Activated CD8-positive, alpha-beta T cell treated with anti-CD3 and anti-CD28 coated beads, Interleukin-2, amount 10 ng/mL, durations not matched to agents 7 days and 5 days (primary cell): ENCODE measurements around the gene TBC1D5. TPM values are rescaled to one million over a fixed set of nuclear protein-coding genes. Genes with fewer than 3 reads are reported as not detected.

ENCODE experiments used
- ATAC-seq: fragments of 150-1000 bp; cut with Tn5 transposase; one replicate; pipeline ENCODE4 v1.10.0; 2021; ENCODE audit warnings: moderate library complexity
- CTCF ChIA-PET: fragments of 350-600 bp; sonication (Branson Sonifier 250); formaldehyde crosslinking; loops from one replicate; lab custom pipeline; 2021; ENCODE audit warnings: antibody characterized with exemption; lab: Charles Lee
- POLR2A ChIA-PET: fragments of 350-600 bp; sonication (Branson Sonifier 250); formaldehyde crosslinking; loops from one replicate; lab custom pipeline; 2021; ENCODE audit warnings: antibody characterized with exemption; lab: Charles Lee
- DNase-seq: peaks from one replicate; pipeline ENCODE4 v3.0.0-alpha.2; 2020
- H3K27ac Mint-ChIP-seq: one replicate; pipeline ENCODE4 v1.8.0; 2021; ENCODE audit warnings: mild to moderate bottlenecking, mixed read lengths
- H3K27me3 Mint-ChIP-seq: one replicate; pipeline ENCODE4 v1.8.0; 2021; ENCODE audit warnings: low read depth, mixed read lengths
- H3K36me3 Mint-ChIP-seq: one replicate; pipeline ENCODE4 v1.8.0; 2021; ENCODE audit warnings: low read depth, mixed read lengths
- H3K4me1 Mint-ChIP-seq: one replicate; pipeline ENCODE4 v1.8.0; 2021; ENCODE audit warnings: low read depth, mixed read lengths
- H3K4me3 Mint-ChIP-seq: one replicate; pipeline ENCODE4 v1.8.0; 2021; ENCODE audit warnings: mild to moderate bottlenecking, mixed read lengths
- H3K9me3 Mint-ChIP-seq: one replicate; pipeline ENCODE4 v1.8.0; 2022; ENCODE audit warnings: mixed read lengths; ENCODE audit not compliant: insufficient read depth
- total RNA-seq, 2 experiments: library from RNA; stranded (reverse); gene quantifications; one replicate each; pipeline ENCODE4 v1.2.3, GENCODE V29; 2021

TBC1D5 gene
- total RNA-seq, 2 experiments from 2014 or later = 51.2 to 52.8 TPM

- H3K27ac Mint-ChIP-seq = peak overlapping the region; percentile 59
- H3K36me3 Mint-ChIP-seq = peaks cover 9% of the 10 kb centered on the region
- DNase-seq (peak; percentile 25), ATAC-seq (peak; percentile 64)
- ChIA-PET CTCF (interaction anchor here (0.8 kb wide), 1 partner anchor 519 kb away, joined by 3 read pairs; no protein-coding TSS in a partner anchor), POLR2A (no interaction called here)
- H3K4me1 Mint-ChIP-seq = peaks cover 20% of the 10 kb centered on the region
- H3K4me3 Mint-ChIP-seq = peak overlapping the region; percentile 50
- no peaks in the 10 kb centered on the region for H3K9me3 Mint-ChIP-seq
- H3K27me3 Mint-ChIP-seq = no peaks in the 10 kb centered on the region
Measured at GRCh38 chr3:17322106-17322793, 420.2 kb downstream of the TBC1D5 start.

GRCh38 chr3:17320266-17320665, 422.2 kb downstream of the TBC1D5 start:
- H3K27ac Mint-ChIP-seq = no peak overlapping the region
- ChIA-PET POLR2A (no interaction called here), CTCF (no interaction called here)
- no peaks in the 10 kb centered on the region for H3K9me3 Mint-ChIP-seq
- H3K36me3 Mint-ChIP-seq = peaks cover 9% of the 10 kb centered on the region
- DNase-seq = no peak
- no peak overlapping the region for H3K4me3 Mint-ChIP-seq
- H3K27me3 Mint-ChIP-seq = no peaks in the 10 kb centered on the region
- peaks cover 20% of the 10 kb centered on the region for H3K4me1 Mint-ChIP-seq
- ATAC-seq = no peak

GRCh38 chr3:17315897-17316296, 426.5 kb downstream of the TBC1D5 start:
- Mint-ChIP-seq H3K27ac (no peak overlapping the region), H3K36me3 (peaks cover 7% of the 10 kb centered on the region), H3K27me3 (no peaks in the 10 kb centered on the region), H3K4me1 (no peaks in the 10 kb centered on the region), H3K4me3 (no peak overlapping the region), H3K9me3 (no peaks in the 10 kb centered on the region)
- ChIA-PET POLR2A (no interaction called here), CTCF (no interaction called here)
- no peak for DNase-seq
- no peak for ATAC-seq

GRCh38 chr3:17314171-17314570, 428.3 kb downstream of the TBC1D5 start:
- no peak for ATAC-seq
- Mint-ChIP-seq H3K4me3 (no peak overlapping the region), H3K4me1 (no peaks in the 10 kb centered on the region), H3K36me3 (peaks cover 5% of the 10 kb centered on the region), H3K9me3 (no peaks in the 10 kb centered on the region), H3K27ac (no peak overlapping the region), H3K27me3 (no peaks in the 10 kb centered on the region)
- DNase-seq = no peak
- ChIA-PET POLR2A (no interaction called here), CTCF (no interaction called here)

GRCh38 chr3:17313746-17314145, 428.7 kb downstream of the TBC1D5 start:
- POLR2A ChIA-PET = no interaction called here
- ATAC-seq = no peak
- CTCF ChIA-PET = no interaction called here

GRCh38 chr3:17310983-17311382, 431.4 kb downstream of the TBC1D5 start:
- Mint-ChIP-seq H3K27me3 (no peaks in the 10 kb centered on the region), H3K36me3 (peaks cover 1% of the 10 kb centered on the region), H3K27ac (no peak overlapping the region), H3K4me3 (no peak overlapping the region), H3K9me3 (no peaks in the 10 kb centered on the region), H3K4me1 (no peaks in the 10 kb centered on the region)
- ChIA-PET POLR2A (no interaction called here), CTCF (no interaction called here)
- ATAC-seq = no peak
- DNase-seq = no peak

More at GRCh38 chr3:17313746-17314145, 428.7 kb downstream of the TBC1D5 start:
- no peaks in the 10 kb centered on the region for H3K27me3 Mint-ChIP-seq
- peaks cover 2% of the 10 kb centered on the region for H3K36me3 Mint-ChIP-seq
- no peak overlapping the region for H3K4me3 Mint-ChIP-seq
- DNase-seq = no peak
- H3K4me1 Mint-ChIP-seq = no peaks in the 10 kb centered on the region
- H3K9me3 Mint-ChIP-seq = no peaks in the 10 kb centered on the region
- H3K27ac Mint-ChIP-seq = no peak overlapping the region

GRCh38 chr3:17307887-17308286, 434.5 kb downstream of the TBC1D5 start:
- DNase-seq (no peak), ATAC-seq (no peak)
- Mint-ChIP-seq H3K4me1 (no peaks in the 10 kb centered on the region), H3K9me3 (no peaks in the 10 kb centered on the region), H3K27me3 (no peaks in the 10 kb centered on the region), H3K4me3 (no peak overlapping the region), H3K36me3 (peaks cover 1% of the 10 kb centered on the region), H3K27ac (no peak overlapping the region)
- ChIA-PET POLR2A (no interaction called here), CTCF (interaction anchor here (0.9 kb wide), 1 partner anchor 106 kb away, joined by 3 read pairs; no protein-coding TSS in a partner anchor)

- ChIA-PET POLR2A (no interaction called here), CTCF (interaction anchor here (0.9 kb wide), 1 partner anchor 106 kb away, joined by 3 read pairs; no protein-coding TSS in a partner anchor)
- DNase-seq = no peak
- Mint-ChIP-seq H3K36me3 (peaks cover 1% of the 10 kb centered on the region), H3K4me3 (no peak overlapping the region), H3K9me3 (no peaks in the 10 kb centered on the region), H3K27me3 (no peaks in the 10 kb centered on the region), H3K27ac (no peak overlapping the region), H3K4me1 (no peaks in the 10 kb centered on the region)
- no peak for ATAC-seq
Measured at GRCh38 chr3:17307482-17307881, 434.9 kb downstream of the TBC1D5 start.

GRCh38 chr3:17304969-17305368, 437.5 kb downstream of the TBC1D5 start:
- no peak for DNase-seq

GRCh38 chr3:17302774-17303173, 439.7 kb downstream of the TBC1D5 start:
- Mint-ChIP-seq H3K9me3 (no peaks in the 10 kb centered on the region), H3K4me1 (peaks cover 8% of the 10 kb centered on the region), H3K36me3 (peaks cover 13% of the 10 kb centered on the region), H3K27ac (no peak overlapping the region), H3K27me3 (no peaks in the 10 kb centered on the region), H3K4me3 (no peak overlapping the region)
- DNase-seq = no peak
- no peak for ATAC-seq
- POLR2A ChIA-PET = no interaction called here
- CTCF ChIA-PET = interaction anchor here (0.6 kb wide), 1 partner anchor 454 kb away, joined by 3 read pairs; no protein-coding TSS in a partner anchor

More at GRCh38 chr3:17304969-17305368, 437.5 kb downstream of the TBC1D5 start:
- Mint-ChIP-seq H3K4me3 (no peak overlapping the region), H3K27me3 (no peaks in the 10 kb centered on the region), H3K4me1 (peaks cover 8% of the 10 kb centered on the region), H3K27ac (no peak overlapping the region), H3K9me3 (no peaks in the 10 kb centered on the region), H3K36me3 (peaks cover 4% of the 10 kb centered on the region)
- ChIA-PET POLR2A (interaction anchor here (0.7 kb wide), 1 partner anchor 500 kb away, joined by 3 read pairs; no protein-coding TSS in a partner anchor), CTCF (no interaction called here)
- ATAC-seq = no peak

GRCh38 chr3:17302170-17302569, 440.3 kb downstream of the TBC1D5 start:
- Mint-ChIP-seq H3K9me3 (no peaks in the 10 kb centered on the region), H3K4me3 (no peak overlapping the region), H3K36me3 (peaks cover 11% of the 10 kb centered on the region), H3K27me3 (no peaks in the 10 kb centered on the region), H3K4me1 (peaks cover 8% of the 10 kb centered on the region), H3K27ac (no peak overlapping the region)
- ATAC-seq (no peak), DNase-seq (no peak)
- ChIA-PET CTCF (interaction anchor here (0.6 to 1.0 kb wide), 3 partner anchors 37 to 454 kb away, joined by 3 to 4 read pairs (median 3); no protein-coding TSS in a partner anchor), POLR2A (no interaction called here)

- no peak overlapping the region for H3K27ac Mint-ChIP-seq
- H3K9me3 Mint-ChIP-seq = no peaks in the 10 kb centered on the region
- DNase-seq (no peak), ATAC-seq (no peak)
- H3K4me1 Mint-ChIP-seq = peaks cover 8% of the 10 kb centered on the region
- H3K4me3 Mint-ChIP-seq = no peak overlapping the region
- H3K27me3 Mint-ChIP-seq = no peaks in the 10 kb centered on the region
- peaks cover 11% of the 10 kb centered on the region for H3K36me3 Mint-ChIP-seq
- ChIA-PET CTCF (interaction anchor here (0.6 to 1.0 kb wide), 4 partner anchors 18 to 114 kb away, joined by 3 to 4 read pairs (median 3); no protein-coding TSS in a partner anchor), POLR2A (no interaction called here)
Measured at GRCh38 chr3:17301271-17301670, 441.2 kb downstream of the TBC1D5 start.
